ENCODE measurements around the gene PDE8A.
A peak's percentile ranks its signal among the peaks of the same experiment; 100 is the strongest.

PDE8A gene

DNA sequence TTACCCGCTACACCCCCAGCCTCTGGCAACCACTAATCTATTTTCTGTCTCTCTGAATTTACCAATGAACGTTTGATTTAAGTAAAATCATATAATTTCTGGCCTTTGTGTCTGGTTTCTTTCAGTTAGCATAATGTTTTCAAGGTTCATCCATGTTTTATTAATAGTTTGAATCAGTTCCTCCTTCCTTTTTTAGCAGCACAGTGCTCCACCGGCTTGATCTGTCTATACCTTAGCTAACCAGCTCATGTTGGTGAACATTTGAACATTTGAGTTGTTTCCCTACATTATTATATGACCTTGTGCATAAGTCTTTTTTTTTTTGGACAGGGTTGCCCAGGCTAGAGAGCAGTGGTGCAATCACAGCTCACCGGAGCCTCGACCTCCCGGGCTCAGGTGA lies 33.3 kb downstream of the PDE8A start:
- Histone ChIP-seq H3K27ac (ENCODE audit: low read length) (no peak overlapping the region), H3K36me3 (ENCODE audit: control insufficient read depth in 1 of 2, insufficient read depth in 2 of 2, low read length in 2 of 2) (no peaks in the 10 kb centered on the region), H3K27me3 (ENCODE audit: low read depth, low read length) (no peaks in the 10 kb centered on the region), H3K9me3 (ENCODE audit: control insufficient read depth in 1 of 2, low read length in 2 of 2) (no peaks in the 10 kb centered on the region), H3K4me1 (ENCODE audit: control insufficient read depth in 1 of 2, insufficient read depth in 2 of 2, low read length in 2 of 2) (peaks cover 12 to 24% of the 10 kb centered on the region in 2 donors), H3K4me3 (ENCODE audit: low read depth in 1 of 2, low read length in 2 of 2) (no peak overlapping the region)

DNA sequence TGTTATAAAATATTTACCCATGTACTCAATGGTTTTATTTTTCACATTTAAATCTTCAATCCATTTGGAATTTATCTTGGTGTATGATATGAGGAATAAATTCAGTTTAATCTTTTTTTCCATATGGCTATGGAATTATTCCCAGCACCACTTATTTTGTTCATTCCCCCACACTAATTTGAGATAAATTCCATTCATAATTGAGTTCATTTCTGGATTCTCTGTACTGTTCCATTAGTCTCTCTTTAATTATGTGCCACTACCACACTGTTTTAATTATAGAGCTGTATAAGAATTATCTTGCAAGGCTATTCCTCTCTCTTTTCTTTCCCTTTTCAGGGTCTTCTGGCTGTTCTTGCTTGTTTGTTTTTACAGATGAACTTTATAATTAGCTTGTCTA lies 34.6 kb downstream of the PDE8A start:
- no peaks in the 10 kb centered on the region for H3K36me3 ChIP-seq (ENCODE audit: control insufficient read depth in 1 of 2, insufficient read depth in 2 of 2, low read length in 2 of 2)
- no peaks in the 10 kb centered on the region for H3K9me3 ChIP-seq (ENCODE audit: control insufficient read depth in 1 of 2, low read length in 2 of 2)
- H3K4me3 ChIP-seq (ENCODE audit: low read depth in 1 of 2, low read length in 2 of 2): no peak overlapping the region
- H3K27ac ChIP-seq (ENCODE audit: low read length): no peak overlapping the region
- peaks cover 0 to 11% of the 10 kb centered on the region in 2 donors for H3K4me1 ChIP-seq (ENCODE audit: control insufficient read depth in 1 of 2, insufficient read depth in 2 of 2, low read length in 2 of 2)
- no peaks in the 10 kb centered on the region for H3K27me3 ChIP-seq (ENCODE audit: low read depth, low read length)

GRCh38 chr15:85019815-85020590 lies 38.3 kb downstream of the PDE8A start:
- H3K9me3 ChIP-seq (ENCODE audit: control insufficient read depth in 1 of 2, low read length in 2 of 2): no peaks in the 10 kb centered on the region
- no peaks in the 10 kb centered on the region for H3K27me3 ChIP-seq (ENCODE audit: low read depth, low read length)
- H3K4me1 ChIP-seq (ENCODE audit: control insufficient read depth in 1 of 2, insufficient read depth in 2 of 2, low read length in 2 of 2): peaks cover 4 to 5% of the 10 kb centered on the region in 2 donors
- no peak overlapping the region for H3K27ac ChIP-seq (ENCODE audit: low read length)
- no peak overlapping the region for H3K4me3 ChIP-seq (ENCODE audit: low read depth in 1 of 2, low read length in 2 of 2)
- no peaks in the 10 kb centered on the region for H3K36me3 ChIP-seq (ENCODE audit: control insufficient read depth in 1 of 2, insufficient read depth in 2 of 2, low read length in 2 of 2)

GRCh38 chr15:85021409-85021808 lies 39.8 kb downstream of the PDE8A start:
- H3K27ac ChIP-seq (ENCODE audit: low read length): no peak overlapping the region
- H3K9me3 ChIP-seq (ENCODE audit: control insufficient read depth in 1 of 2, low read length in 2 of 2): no peaks in the 10 kb centered on the region
- H3K36me3 ChIP-seq (ENCODE audit: control insufficient read depth in 1 of 2, insufficient read depth in 2 of 2, low read length in 2 of 2): no peaks in the 10 kb centered on the region
- no peak overlapping the region for H3K4me3 ChIP-seq (ENCODE audit: low read depth in 1 of 2, low read length in 2 of 2)
- no peaks in the 10 kb centered on the region for H3K27me3 ChIP-seq (ENCODE audit: low read depth, low read length)
- H3K4me1 ChIP-seq (ENCODE audit: control insufficient read depth in 1 of 2, insufficient read depth in 2 of 2, low read length in 2 of 2): peaks cover 12 to 17% of the 10 kb centered on the region in 2 donors

GRCh38 chr15:85022860-85023403 lies 41.3 kb downstream of the PDE8A start:
- no peaks in the 10 kb centered on the region for H3K9me3 ChIP-seq (ENCODE audit: control insufficient read depth in 1 of 2, low read length in 2 of 2)
- H3K36me3 ChIP-seq (ENCODE audit: control insufficient read depth in 1 of 2, insufficient read depth in 2 of 2, low read length in 2 of 2): no peaks in the 10 kb centered on the region
- H3K27me3 ChIP-seq (ENCODE audit: low read depth, low read length): no peaks in the 10 kb centered on the region
- no peak overlapping the region for H3K27ac ChIP-seq (ENCODE audit: low read length)
- H3K4me3 ChIP-seq (ENCODE audit: low read depth in 1 of 2, low read length in 2 of 2): no peak overlapping the region
- peaks cover 12 to 28% of the 10 kb centered on the region in 2 donors for H3K4me1 ChIP-seq (ENCODE audit: control insufficient read depth in 1 of 2, insufficient read depth in 2 of 2, low read length in 2 of 2)

- H3K4me1 ChIP-seq (ENCODE audit: control insufficient read depth in 1 of 2, insufficient read depth in 2 of 2, low read length in 2 of 2): peaks cover 12 to 28% of the 10 kb centered on the region in 2 donors
- no peak overlapping the region for H3K27ac ChIP-seq (ENCODE audit: low read length)
- no peaks in the 10 kb centered on the region for H3K27me3 ChIP-seq (ENCODE audit: low read depth, low read length)
- H3K9me3 ChIP-seq (ENCODE audit: control insufficient read depth in 1 of 2, low read length in 2 of 2): no peaks in the 10 kb centered on the region
- H3K36me3 ChIP-seq (ENCODE audit: control insufficient read depth in 1 of 2, insufficient read depth in 2 of 2, low read length in 2 of 2): no peaks in the 10 kb centered on the region
- no peak overlapping the region for H3K4me3 ChIP-seq (ENCODE audit: low read depth in 1 of 2, low read length in 2 of 2)
These were observed 42.3 kb downstream of the PDE8A start for GRCh38 chr15:85024003-85024402.

GRCh38 chr15:85024509-85025336 lies 43.1 kb downstream of the PDE8A start:
- H3K4me1 ChIP-seq (ENCODE audit: control insufficient read depth in 1 of 2, insufficient read depth in 2 of 2, low read length in 2 of 2): peaks cover 14 to 29% of the 10 kb centered on the region in 2 donors

DNA sequence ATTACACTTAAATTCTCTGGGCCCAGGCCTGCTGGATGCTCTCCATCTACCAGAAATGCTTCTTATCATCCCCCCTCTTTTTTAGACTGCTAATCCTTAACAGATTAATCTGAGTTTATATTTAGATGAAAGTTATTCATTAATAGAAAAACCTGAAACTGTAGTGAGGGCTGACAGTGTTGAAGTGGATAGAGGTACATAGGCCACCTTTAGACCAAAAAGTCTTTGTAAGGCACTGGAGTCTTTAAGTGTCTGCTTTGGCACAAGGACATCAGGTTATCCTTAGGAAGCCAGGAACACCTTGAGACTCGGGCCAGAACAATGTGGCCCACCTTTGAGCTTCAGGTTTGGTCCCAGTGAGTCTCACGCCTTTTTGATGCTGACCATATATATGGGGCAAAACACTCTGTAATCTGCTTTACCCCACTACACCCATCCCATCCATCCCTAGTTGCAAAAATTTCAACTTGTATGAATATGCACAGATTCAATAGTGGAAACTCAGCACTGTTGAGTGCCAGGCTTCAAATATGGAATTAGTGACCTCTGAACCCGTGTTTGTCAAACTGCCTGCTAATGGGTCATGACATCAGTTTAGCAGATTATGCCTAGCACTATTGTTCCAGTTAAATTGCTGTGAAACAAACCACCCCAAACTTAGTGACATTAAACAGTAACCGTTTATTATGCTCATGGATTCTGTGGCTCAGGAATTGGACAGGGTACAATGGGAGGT lies 44.0 kb downstream of the PDE8A start:
- Histone ChIP-seq H3K36me3 (ENCODE audit: control insufficient read depth in 1 of 2, insufficient read depth in 2 of 2, low read length in 2 of 2) (no peaks in the 10 kb centered on the region), H3K27me3 (ENCODE audit: low read depth, low read length) (no peaks in the 10 kb centered on the region), H3K27ac (ENCODE audit: low read length) (no peak overlapping the region), H3K4me3 (ENCODE audit: low read depth in 1 of 2, low read length in 2 of 2) (no peak overlapping the region), H3K9me3 (ENCODE audit: control insufficient read depth in 1 of 2, low read length in 2 of 2) (no peaks in the 10 kb centered on the region), H3K4me1 (ENCODE audit: control insufficient read depth in 1 of 2, insufficient read depth in 2 of 2, low read length in 2 of 2) (peaks cover 17 to 38% of the 10 kb centered on the region in 2 donors)

More at GRCh38 chr15:85024509-85025336, 43.1 kb downstream of the PDE8A start:
- H3K9me3 ChIP-seq (ENCODE audit: control insufficient read depth in 1 of 2, low read length in 2 of 2): no peaks in the 10 kb centered on the region
- H3K36me3 ChIP-seq (ENCODE audit: control insufficient read depth in 1 of 2, insufficient read depth in 2 of 2, low read length in 2 of 2): no peaks in the 10 kb centered on the region
- no peak overlapping the region for H3K4me3 ChIP-seq (ENCODE audit: low read depth in 1 of 2, low read length in 2 of 2)
- H3K27me3 ChIP-seq (ENCODE audit: low read depth, low read length): no peaks in the 10 kb centered on the region
- H3K27ac ChIP-seq (ENCODE audit: low read length): no peak overlapping the region

DNA sequence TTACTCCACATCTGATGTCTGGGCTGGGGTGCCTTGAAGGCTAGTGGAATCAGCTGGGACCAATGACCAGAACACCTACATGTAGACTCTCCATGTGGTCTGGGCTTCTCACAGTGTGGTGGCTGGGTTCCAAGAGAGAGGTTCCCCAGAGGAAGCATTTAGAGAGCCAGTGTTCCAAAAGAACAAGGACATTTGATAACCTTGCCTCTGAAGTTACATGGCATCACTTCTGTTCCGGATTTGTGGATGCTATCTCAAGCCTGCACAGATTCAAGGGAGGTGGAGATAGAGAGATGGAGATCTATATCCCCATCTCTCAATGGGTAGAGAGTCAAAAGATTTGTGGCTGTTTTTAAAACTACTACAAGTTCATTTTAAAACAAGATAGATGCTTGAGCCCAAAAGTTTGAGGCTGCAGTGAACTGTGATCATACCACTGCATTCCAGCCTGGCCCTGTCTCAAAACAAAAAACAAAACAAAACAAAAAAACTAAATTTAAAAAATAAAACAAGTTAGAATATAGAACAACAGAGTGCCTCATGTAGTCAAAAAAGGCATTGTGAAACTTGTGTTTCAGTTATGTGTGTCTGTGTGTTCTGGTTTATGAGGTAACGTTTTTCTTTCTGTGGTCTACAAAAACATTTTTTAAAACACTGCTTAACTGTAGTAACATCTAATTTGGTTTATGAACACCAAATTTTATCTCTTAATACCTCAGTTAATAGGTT lies 44.8 kb downstream of the PDE8A start:
- no peak overlapping the region for H3K4me3 ChIP-seq (ENCODE audit: low read depth in 1 of 2, low read length in 2 of 2)
- H3K27me3 ChIP-seq (ENCODE audit: low read depth, low read length): no peaks in the 10 kb centered on the region
- peak overlapping the region; percentile 42 for H3K27ac ChIP-seq (ENCODE audit: low read length)
- no peaks in the 10 kb centered on the region for H3K36me3 ChIP-seq (ENCODE audit: control insufficient read depth in 1 of 2, insufficient read depth in 2 of 2, low read length in 2 of 2)
- H3K4me1 ChIP-seq (ENCODE audit: control insufficient read depth in 1 of 2, insufficient read depth in 2 of 2, low read length in 2 of 2): peaks cover 17 to 40% of the 10 kb centered on the region in 2 donors
- H3K9me3 ChIP-seq (ENCODE audit: control insufficient read depth in 1 of 2, low read length in 2 of 2): no peaks in the 10 kb centered on the region

- Histone ChIP-seq H3K4me1 (ENCODE audit: control insufficient read depth in 1 of 2, insufficient read depth in 2 of 2, low read length in 2 of 2) (peaks cover 22 to 45% of the 10 kb centered on the region in 2 donors), H3K36me3 (ENCODE audit: control insufficient read depth in 1 of 2, insufficient read depth in 2 of 2, low read length in 2 of 2) (no peaks in the 10 kb centered on the region), H3K4me3 (ENCODE audit: low read depth in 1 of 2, low read length in 2 of 2) (no peak overlapping the region), H3K27ac (ENCODE audit: low read length) (peak overlapping the region; percentile 42), H3K9me3 (ENCODE audit: control insufficient read depth in 1 of 2, low read length in 2 of 2) (no peaks in the 10 kb centered on the region), H3K27me3 (ENCODE audit: low read depth, low read length) (no peaks in the 10 kb centered on the region)
These were observed 45.4 kb downstream of the PDE8A start for GRCh38 chr15:85027033-85027380.

All from muscle layer of duodenum (tissue), 2 donors.